DND-41 (cell line): ENCODE results near the gene CYB5R4.

ENCODE experiments used
- ATAC-seq: fragments of 200-7000 bp; cut with Tn5 transposase; 3 replicates; pipeline ENCODE4 v1.9.1; 2021; ENCODE audit warnings: low read depth; ENCODE audit not compliant: insufficient read depth
- DNase-seq: peaks from one replicate; pipeline ENCODE4 v3.0.0-alpha.2; 2020
- H2AFZ ChIP-seq: 2 replicates; pipeline ENCODE4 v1.6.0; 2012; ENCODE audit warnings: low read depth, low read length
- H3K27ac ChIP-seq: 2 replicates; pipeline ENCODE4 v1.5.1; 2012; ENCODE audit warnings: low read length, inconsistent platforms
- H3K27me3 ChIP-seq: fragments of 200-600 bp; sonication (generic); 2 replicates; pipeline ENCODE4 v1.6.0; 2012; ENCODE audit warnings: low read length, mild to moderate bottlenecking, inconsistent platforms; ENCODE audit not compliant: insufficient read depth, poor library complexity
- H3K36me3 ChIP-seq: 2 replicates; pipeline ENCODE4 v1.5.1; 2012; ENCODE audit warnings: low read length, inconsistent platforms; ENCODE audit not compliant: insufficient read depth
- H3K4me1 ChIP-seq: 2 replicates; pipeline ENCODE4 v1.5.1; 2012; ENCODE audit warnings: mild to moderate bottlenecking, low read length; ENCODE audit not compliant: insufficient read depth
- H3K4me2 ChIP-seq: 2 replicates; pipeline ENCODE4 v1.6.0; 2012; ENCODE audit warnings: mild to moderate bottlenecking, moderate library complexity, low read length, inconsistent platforms; ENCODE audit not compliant: insufficient read depth
- H3K4me3 ChIP-seq, 2 experiments: fragments of 200-600 bp in 1 of 2; shearing (Covaris generic) in 1 of 2; 2 replicates each; pipeline ENCODE4 v1.5.1; 2012 to 2016; ENCODE audit warnings: inconsistent platforms in 2 of 2, low read length in 2 of 2, mild to moderate bottlenecking in 2 of 2, low read depth in 1 of 2, moderate library complexity in 1 of 2
- H3K79me2 ChIP-seq: 2 replicates; pipeline ENCODE4 v1.6.0; 2012; ENCODE audit warnings: low read length, inconsistent platforms; ENCODE audit not compliant: insufficient read depth
- H3K9ac ChIP-seq: 2 replicates; pipeline ENCODE4 v1.6.0; 2012; ENCODE audit warnings: low read depth, mild to moderate bottlenecking, inconsistent platforms, low read length, moderate library complexity
- H3K9me3 ChIP-seq: 2 replicates; pipeline ENCODE4 v1.5.1; 2012; ENCODE audit warnings: low read length, moderate library complexity, mild to moderate bottlenecking, inconsistent platforms; ENCODE audit not compliant: insufficient read depth, severe bottlenecking
- H4K20me1 ChIP-seq: 2 replicates; pipeline ENCODE4 v1.6.0; 2012; ENCODE audit warnings: low read length; ENCODE audit not compliant: insufficient read depth
- EZH2 ChIP-seq: IDR thresholded peaks from 3 replicates; pipeline ENCODE4 v1.6.1; 2012; ENCODE audit warnings: borderline replicate concordance, low read depth, mild to moderate bottlenecking, moderate library complexity, low read length, inconsistent platforms; ENCODE audit not compliant: severe bottlenecking
- TF ChIP-seq, protein P1 (sequence below): IDR thresholded peaks from 2 replicates; pipeline ENCODE4 v1.5.1; 2012; ENCODE audit warnings: borderline replicate concordance, low read length, moderate library complexity, mild to moderate bottlenecking; ENCODE audit not compliant: poor library complexity, severe bottlenecking; ENCODE audit errors: extremely low read depth

CYB5R4 gene

DNA sequence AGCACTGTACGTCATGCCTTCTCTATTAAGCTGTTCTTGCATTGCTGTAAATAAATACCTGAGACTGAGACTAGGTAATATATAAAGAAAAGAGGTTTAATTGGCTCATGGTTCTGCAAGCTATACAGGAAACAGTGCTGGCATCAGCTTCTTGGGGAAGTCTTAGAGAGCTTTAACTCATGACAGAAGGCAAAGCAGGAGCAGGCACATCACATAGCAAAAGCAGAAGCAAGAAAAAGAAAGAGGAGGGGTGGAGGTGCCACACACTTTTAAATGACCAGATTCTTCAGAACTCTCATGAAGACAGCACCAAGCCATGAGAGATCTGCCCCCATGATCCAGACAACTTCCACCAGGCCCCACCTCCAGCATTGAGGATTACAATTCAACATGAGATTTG, 30.1 kb downstream of the CYB5R4 start:
- DNase-seq: no peak
- TF ChIP-seq, protein P1, sequence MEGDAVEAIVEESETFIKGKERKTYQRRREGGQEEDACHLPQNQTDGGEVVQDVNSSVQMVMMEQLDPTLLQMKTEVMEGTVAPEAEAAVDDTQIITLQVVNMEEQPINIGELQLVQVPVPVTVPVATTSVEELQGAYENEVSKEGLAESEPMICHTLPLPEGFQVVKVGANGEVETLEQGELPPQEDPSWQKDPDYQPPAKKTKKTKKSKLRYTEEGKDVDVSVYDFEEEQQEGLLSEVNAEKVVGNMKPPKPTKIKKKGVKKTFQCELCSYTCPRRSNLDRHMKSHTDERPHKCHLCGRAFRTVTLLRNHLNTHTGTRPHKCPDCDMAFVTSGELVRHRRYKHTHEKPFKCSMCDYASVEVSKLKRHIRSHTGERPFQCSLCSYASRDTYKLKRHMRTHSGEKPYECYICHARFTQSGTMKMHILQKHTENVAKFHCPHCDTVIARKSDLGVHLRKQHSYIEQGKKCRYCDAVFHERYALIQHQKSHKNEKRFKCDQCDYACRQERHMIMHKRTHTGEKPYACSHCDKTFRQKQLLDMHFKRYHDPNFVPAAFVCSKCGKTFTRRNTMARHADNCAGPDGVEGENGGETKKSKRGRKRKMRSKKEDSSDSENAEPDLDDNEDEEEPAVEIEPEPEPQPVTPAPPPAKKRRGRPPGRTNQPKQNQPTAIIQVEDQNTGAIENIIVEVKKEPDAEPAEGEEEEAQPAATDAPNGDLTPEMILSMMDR: no peak
- TF ChIP-seq EZH2: no peak
- no peak overlapping the region for H3K27ac ChIP-seq
- no peak for ATAC-seq
- H2AFZ ChIP-seq: no peak overlapping the region
- H3K27me3 ChIP-seq: no peaks in the 10 kb centered on the region
- H3K79me2 ChIP-seq: peaks cover 9% of the 10 kb centered on the region
- no peak overlapping the region for H3K4me2 ChIP-seq
- H3K36me3 ChIP-seq: no peaks in the 10 kb centered on the region; the same call in 1 of the 2 replicates
- H3K9me3 ChIP-seq: no peaks in the 10 kb centered on the region
- peaks cover 2% of the 10 kb centered on the region; the same call in 1 of the 2 replicates for H3K4me1 ChIP-seq
- H4K20me1 ChIP-seq: peaks cover 7% of the 10 kb centered on the region; the same call in 1 of the 2 replicates
- H3K9ac ChIP-seq: no peak overlapping the region
- no peak overlapping the region for H3K4me3 ChIP-seq

DNA sequence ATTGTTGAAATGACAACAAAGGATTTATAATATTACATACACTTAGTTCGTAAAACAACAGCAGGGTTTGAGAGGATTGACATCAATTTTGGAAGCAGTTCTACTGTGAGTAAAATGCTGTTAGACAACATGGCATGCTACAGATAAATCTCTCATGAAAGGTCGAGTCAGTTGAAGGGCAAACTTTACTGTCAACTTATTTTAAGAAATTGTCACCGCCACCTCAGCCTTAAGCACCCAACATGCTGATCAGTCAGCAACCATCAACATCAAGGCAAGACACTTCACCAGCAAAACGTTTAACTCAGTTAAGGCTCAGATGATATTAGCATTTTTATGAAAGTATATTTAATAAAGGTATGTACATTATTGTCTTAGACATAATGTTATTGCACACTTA, 31.0 kb downstream of the CYB5R4 start:
- no peak overlapping the region for H2AFZ ChIP-seq
- no peak for ATAC-seq
- H3K9ac ChIP-seq: no peak overlapping the region
- no peaks in the 10 kb centered on the region; the same call in 1 of the 2 replicates for H3K36me3 ChIP-seq
- H3K4me1 ChIP-seq: no peaks in the 10 kb centered on the region
- no peaks in the 10 kb centered on the region for H3K27me3 ChIP-seq
- no peak overlapping the region for H3K27ac ChIP-seq
- no peak overlapping the region for H3K4me2 ChIP-seq
- DNase-seq: no peak
- H4K20me1 ChIP-seq: peaks cover 3% of the 10 kb centered on the region; the same call in 1 of the 2 replicates
- H3K9me3 ChIP-seq: no peaks in the 10 kb centered on the region
- H3K4me3 ChIP-seq: no peak overlapping the region
- peaks cover 6% of the 10 kb centered on the region for H3K79me2 ChIP-seq
- no peak for TF ChIP-seq EZH2
- TF ChIP-seq, protein P1: no peak

DNA sequence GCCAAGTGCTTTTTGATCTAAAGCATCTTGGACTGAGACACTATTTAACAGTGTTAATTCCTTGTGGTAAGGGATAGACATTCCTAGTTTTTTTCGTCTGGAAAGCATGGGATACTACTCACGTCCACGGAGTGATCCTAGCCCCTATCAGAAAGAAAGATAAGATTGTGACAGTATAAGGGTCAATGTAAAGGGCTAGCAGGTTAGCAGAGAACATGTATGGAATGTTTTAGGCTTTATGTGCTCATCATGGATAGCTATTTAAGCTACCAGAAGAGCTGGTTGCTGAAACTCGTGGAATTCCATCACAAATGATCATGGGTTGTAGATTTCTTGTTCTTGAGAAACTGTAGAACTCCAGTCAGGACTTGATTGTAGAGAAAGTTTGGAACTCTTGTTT, 32.1 kb downstream of the CYB5R4 start:
- no peaks in the 10 kb centered on the region; the same call in 1 of the 2 replicates for H4K20me1 ChIP-seq
- no peaks in the 10 kb centered on the region for H3K4me1 ChIP-seq
- H3K79me2 ChIP-seq: peaks cover 2% of the 10 kb centered on the region; the same call in 1 of the 2 replicates
- no peak overlapping the region for H3K4me2 ChIP-seq
- ATAC-seq: no peak
- H3K9ac ChIP-seq: no peak overlapping the region
- H3K4me3 ChIP-seq: no peak overlapping the region
- no peaks in the 10 kb centered on the region for H3K9me3 ChIP-seq
- no peaks in the 10 kb centered on the region for H3K27me3 ChIP-seq
- no peak for DNase-seq
- no peak overlapping the region for H2AFZ ChIP-seq
- TF ChIP-seq, protein P1: no peak
- TF ChIP-seq EZH2: no peak
- no peak overlapping the region for H3K27ac ChIP-seq
- H3K36me3 ChIP-seq: no peaks in the 10 kb centered on the region; the same call in 1 of the 2 replicates
